GF-D8 (cell line): Measurements from ENCODE around the gene P2RX6.
"Not testable (repeated sequence)": the region's sequence is repeated elsewhere in the genome, so short reads cannot be mapped to it uniquely, and the experiment has no call there.

Source experiments
- DNase-seq: peaks from one replicate; lab custom pipeline; 2025; lab: John Stamatoyannopoulos, UW

The P2RX6 gene

DNA sequence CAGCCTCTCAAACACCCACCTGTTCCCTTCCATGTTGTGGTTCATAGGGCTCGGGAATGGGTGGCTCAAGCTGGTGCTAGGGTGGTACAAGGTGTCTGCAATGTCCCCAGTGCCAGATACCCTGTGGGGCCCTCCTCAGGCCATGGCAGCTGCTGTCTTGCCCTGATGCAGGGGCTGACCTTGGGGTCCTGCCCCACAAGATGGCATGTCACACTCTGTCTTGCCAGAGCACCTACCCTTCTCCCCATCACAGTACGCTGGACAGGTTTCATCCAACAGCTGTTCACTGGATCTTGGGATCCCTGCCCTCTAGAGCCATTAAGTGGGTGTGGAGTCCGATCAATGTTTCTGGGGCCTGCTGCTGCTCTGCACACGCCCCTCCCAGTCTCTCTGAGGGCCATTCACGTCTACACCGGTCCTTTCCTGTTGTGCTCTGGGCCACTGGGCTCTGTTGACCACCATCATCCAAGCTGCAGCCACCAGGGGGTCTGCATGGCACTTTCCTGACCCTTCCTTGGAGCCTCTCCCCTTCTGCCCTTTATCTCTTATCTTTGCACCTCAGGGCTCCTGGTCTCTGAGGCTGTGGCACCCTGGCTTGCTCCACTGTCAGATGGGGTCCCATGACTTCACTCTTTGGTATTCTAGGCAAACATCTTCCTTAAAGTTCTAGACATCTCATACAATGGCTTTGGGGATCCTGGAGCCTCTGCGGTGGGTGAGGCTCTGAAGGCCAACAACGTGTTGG is 37.9 kb downstream of the P2RX6 start:
- DNase-seq, result no peak

DNA sequence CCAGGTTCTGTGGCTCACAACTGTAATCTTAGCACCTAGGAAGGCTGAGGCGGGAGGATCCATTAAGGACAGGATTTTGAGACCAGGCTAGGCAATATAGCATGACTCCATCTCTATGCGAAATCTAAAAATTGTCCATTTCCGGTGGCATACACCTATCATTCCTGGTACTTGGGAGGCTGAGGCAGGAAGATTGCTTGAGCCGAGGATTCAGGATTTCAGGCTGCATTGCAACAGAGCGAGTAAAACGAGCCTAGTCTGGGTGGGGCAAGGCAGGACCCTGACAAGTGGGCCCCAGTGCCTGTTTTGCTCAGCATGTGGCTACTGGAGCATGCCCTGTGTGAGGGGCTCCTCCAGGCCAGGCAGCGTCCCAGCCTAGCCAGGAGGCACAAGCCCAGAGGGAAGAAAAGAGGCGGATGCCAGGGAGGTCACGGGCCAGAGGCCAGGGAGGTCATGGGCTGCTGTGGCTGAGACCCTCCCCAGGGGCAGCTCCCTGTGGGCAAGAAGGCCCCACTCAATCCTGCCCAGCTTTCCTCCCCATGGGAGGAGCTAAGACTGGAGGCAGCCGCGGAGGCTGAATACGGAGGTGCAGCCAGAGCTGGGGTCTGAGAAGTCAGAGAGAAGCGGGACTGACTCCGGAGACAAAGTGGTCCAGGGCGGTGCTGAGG is 39.2 kb downstream of the P2RX6 start:
- DNase-seq, result no peak

DNA sequence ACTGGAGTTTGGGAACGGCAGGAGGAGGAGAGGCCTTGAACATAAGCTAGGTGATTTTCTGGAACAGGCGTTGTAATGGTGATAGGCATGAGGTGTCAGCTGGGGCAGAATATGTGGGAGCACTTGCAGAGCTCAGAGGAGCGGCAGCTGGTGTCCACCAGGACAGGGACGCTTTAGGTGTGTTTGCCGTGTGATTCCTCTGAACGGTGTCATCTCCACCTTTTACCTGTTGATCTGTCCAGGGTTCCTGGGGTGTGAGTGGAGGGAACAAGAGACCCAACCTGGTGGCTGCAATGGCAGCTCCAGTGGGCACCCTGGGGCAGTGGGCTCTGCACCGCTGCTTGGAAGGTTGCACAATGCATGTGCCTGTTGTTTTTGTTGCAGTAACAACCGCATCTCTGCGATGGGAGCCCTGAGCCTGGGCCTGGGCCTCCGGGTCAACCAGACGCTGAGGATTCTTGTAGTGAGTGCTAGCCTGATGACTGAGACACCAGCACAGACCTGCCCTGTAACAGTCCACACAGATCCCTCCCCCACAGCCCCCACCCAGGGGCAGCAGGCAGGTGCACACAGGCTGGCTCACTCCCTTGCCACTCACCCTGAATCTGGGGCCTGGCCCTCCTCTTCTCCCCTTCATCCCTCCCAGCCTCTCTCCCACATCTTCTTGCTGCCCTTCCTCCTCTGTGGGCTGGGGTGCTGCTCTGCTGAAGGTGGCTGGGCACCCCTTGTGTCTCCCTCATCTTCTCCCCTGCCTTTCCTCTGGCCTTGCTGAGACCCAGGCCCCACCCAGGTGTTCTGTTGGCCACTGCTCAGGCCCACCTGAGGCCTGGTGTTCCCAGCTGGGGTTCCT is 40.0 kb downstream of the P2RX6 start:
- DNase-seq, result no peak

DNA sequence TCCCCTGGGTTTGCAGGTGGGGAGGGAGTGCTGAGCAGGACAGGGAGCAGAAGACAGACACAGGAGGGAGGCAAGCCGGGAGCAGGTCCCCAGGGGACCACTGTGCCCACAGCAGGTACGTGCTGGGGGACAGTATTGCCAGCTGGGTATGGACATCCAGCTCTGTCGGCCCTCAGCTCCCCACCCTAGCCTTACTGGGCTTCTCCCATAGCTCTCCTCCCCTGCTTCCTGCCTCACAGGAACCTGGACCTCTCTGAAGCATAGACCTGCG is 40.5 kb downstream of the P2RX6 start:
- DNase-seq, result no peak

DNA sequence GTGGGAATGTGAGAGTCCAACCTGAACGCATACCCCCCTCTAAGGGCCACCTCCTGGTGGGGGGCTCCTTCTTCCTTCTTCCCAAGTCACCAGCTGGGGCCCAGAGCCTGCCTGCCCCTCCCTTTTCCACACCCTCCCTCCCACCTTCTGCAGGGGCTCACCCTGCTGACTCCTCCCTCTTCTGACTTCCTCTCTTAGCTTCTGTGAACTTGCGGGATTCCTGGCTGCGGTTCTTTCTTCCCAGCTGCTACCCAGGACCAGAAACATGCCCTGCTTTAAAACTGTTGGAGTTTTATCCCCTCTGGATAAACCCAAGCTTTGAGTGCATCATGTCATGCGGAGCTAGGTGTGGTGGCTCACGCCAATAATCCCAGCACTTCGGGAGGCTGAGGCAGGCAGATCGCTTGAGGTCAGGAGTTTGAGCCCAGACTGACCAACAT is 40.9 kb downstream of the P2RX6 start:
- no peak for DNase-seq

DNA sequence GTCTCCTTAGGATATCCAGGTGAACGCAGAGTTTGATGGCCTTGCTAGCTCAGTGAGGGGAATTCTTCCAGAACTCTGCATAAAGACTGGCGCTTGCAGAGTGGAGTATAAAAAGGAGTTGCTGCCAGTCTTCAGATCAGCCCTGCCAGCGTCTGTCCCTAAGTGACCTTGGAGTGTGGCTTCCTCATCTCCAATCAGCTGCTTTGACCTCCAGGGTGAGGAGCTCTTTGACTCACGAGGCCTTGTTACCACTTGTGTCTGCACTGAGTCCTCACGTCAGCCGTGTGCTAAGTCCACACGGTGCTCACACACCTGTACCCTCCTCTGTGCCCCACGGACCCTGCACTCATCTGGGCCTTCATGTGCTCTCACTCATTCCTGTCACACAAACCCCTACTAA is 45.4 kb downstream of the P2RX6 start:
- not testable (repeated sequence) for DNase-seq

DNA sequence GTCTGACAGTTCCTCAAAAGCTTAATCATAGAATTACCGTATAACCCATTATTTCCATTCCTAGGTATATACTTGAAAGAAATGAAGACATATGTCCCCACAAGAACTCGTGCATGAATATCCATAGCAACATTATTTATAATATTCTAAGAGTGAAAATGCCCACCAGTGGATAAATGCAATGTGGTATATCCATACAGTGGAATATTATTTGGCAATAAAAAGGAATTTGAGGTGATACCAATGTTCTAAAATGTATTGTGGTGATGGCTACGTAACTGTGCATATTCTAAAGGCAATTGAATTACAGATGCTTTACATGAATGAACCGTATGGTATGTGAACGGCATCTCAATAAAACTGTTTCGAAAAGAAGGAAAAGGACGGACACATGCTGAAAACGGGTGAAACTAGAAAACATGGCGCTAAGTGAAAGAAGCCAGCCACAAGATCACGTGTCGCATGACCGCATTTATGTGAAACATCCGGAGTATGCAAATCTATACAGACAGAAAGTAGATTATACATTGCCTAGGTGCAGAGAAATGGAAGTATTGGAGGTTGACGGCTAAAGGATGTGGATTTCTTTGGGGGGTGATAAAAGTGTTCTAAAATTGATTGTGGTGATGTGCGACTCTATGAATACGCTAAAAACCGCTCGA is 46.8 kb downstream of the P2RX6 start:
- not testable (repeated sequence) for DNase-seq

DNA sequence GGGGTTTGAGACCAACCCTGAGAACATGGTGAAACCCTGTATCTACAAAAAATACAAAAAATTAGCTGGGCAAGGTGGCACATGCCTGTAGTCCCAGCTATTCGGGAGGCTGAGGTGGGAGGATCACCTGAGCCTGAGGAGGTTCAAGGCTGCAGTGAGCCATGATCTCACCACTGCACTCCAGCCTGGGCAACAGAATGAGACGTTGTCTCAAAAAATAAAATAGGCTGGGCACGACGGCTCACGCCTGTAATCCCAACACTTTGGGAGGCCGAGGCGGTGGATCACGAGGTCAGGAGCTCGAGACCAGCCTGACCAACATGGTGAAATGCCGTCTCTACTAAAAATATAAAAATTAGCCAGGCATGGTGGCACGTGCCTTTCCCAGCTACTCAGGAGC is 49.5 kb downstream of the P2RX6 start:
- not testable (repeated sequence) for DNase-seq

DNA sequence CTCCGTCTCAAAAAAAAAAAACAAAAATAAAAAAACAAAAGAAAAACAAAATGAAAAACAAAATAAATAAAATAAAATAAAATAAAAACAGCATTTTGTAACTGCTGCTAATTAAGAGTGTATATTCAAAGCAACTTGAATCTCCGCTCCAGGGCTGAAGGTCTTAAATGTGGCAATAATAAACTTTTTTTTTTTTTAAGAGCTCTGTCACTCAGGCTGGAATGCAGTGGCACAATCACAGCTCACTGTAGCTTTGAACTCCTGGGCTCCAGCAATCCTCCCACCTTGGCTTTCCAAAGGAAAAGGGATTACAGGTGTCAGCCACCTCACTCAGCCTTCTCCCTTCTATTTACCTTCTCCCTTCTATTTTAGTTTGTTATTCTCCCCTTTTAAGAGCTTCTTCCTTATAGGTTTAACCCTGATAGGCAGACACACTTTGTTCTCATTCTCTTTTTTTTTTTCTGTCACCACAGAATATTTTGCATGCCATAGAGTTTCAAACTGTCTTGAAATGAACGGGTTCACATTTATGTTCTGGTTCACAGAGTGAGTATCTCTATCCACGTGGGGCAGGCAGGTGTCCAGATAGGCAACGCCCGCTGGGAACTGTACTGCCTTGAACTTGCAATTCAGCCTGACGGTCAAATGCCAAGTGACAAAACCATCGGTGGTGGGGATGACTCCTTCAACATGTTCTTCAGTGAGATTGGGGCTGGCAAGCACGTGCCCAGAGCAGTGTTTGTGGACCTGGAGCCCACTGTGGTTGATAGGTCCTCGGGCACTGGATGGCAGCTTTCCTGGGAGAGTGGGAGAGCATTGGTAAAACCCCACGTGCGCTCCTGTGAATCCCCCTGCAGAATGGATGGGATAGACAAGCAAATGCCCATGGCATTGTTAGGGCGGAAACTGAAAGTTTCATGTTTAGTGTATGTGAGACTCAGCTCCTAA is 50.2 kb downstream of the P2RX6 start:
- no peak for DNase-seq

DNA sequence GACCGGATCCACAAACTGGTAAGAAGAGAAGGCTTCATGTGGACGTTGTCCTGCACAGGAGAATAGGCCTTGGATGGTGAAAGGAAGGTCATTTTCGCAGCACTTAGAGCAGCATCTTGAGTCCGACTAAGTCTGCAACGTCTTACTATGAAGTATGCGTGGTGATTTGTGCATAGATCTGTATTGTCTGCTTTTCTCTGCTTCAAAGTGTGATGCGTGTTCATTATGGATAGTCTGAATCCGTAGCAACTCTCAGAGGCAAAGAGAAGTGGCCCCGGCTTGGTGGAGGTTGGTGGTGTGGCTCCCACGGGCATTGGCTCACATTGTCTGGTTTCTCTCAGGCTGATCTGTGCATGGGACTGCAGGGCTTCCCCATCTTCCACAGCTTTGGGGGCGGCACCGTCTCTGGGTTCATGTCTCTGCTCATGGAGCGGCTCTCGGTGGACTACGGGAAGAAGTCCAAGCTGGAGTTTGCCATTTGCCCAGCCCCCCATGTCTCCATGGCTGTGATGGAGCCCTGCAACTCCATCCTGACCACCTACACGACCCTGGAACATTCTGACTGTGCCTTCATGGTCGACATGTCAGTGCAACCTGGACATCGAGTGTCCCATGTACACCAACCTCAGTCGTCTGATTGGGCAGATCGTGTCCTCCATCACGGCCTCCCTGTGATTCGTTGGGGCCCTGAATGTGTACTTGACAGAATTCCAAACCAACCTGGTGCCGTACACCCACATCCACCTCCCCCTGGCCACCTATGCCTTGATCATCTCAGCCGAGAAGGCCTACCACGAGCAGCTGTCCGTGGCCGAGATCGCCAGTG is 52.3 kb downstream of the P2RX6 start:
- no peak for DNase-seq

DNA sequence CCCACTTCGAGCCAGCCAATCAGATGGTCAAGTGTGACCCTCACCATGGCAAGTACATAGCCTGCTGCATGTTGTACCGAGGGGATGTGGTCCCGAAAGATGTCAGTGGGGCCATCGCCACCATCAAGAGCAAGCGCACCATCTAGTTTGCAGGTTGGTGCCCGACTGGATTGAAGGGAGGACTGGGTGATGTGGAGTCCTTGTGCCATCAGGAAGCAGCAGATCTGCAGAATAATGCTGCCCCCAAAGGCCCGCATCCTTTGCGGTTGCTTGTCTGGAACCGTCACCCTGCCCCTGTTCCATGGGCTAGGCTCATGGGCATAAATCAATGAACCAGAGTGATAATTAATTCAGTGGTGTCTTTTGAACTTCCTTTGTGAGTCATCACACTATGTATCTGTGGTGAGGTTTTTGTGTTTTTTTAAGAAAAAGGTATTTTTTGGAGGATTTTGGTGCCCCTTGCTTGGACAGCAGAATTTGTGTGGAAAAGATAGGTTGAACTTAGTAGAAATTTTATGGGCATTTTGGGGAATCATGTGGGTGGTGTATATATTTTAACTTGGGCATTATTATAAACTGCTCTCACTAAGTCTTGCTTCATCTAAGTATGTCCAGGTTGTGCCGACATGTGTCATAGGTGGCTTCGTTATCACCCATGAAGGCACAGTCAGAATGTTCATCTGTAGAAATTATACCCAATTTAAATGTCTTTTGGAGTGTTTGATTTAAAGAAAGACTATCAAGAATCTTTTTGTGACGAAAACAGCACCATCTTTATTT is 53.1 kb downstream of the P2RX6 start:
- no peak for DNase-seq

DNA sequence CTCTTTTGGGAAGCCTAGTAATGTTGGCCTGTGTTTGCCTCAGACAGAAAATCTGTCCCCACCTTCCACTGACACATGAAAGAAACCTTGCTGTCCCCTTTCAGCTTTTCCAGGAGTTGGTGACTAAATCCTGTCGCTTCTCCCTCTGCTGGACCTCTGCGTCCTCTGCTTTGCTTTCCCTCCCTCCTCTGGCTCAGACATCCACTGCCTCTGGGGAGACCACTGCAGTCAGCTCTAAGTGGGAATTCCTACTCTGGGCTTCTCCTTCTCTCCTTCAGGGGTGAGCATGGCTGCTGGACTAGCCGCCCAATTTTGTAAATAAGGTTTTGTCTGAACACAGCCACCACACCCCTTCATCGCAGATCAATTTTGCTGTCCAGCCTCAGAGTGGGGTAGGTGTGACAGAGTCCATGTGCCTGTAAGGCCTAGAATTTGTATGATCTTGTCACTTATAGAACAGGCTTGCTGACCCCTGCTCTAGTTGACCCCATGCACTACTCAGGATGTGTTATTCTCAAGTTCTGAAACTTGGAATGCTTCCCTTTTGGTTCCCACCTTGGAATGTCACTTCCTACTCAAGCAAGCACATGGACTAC is 53.8 kb downstream of the P2RX6 start:
- DNase-seq, result no peak

DNA sequence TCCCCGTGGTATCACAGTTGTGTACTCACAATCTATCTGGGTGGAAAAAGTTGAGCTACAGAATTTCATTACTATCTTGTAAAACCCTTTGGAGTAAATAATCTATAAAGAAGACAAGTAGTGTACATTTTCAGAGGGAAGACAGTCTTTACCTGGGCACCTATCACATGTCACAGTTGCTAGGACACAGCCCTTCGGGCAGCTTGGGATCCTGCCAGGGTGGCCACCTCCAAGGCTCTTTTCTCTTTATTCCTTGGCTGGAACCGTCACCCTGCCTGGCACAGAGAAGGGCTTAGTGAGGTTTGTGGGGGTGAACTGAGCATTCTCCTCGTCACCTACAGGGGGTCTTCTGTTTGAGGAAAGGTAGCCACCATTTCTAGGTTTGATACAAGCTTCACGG is 54.4 kb downstream of the P2RX6 start:
- DNase-seq, result no peak

DNA sequence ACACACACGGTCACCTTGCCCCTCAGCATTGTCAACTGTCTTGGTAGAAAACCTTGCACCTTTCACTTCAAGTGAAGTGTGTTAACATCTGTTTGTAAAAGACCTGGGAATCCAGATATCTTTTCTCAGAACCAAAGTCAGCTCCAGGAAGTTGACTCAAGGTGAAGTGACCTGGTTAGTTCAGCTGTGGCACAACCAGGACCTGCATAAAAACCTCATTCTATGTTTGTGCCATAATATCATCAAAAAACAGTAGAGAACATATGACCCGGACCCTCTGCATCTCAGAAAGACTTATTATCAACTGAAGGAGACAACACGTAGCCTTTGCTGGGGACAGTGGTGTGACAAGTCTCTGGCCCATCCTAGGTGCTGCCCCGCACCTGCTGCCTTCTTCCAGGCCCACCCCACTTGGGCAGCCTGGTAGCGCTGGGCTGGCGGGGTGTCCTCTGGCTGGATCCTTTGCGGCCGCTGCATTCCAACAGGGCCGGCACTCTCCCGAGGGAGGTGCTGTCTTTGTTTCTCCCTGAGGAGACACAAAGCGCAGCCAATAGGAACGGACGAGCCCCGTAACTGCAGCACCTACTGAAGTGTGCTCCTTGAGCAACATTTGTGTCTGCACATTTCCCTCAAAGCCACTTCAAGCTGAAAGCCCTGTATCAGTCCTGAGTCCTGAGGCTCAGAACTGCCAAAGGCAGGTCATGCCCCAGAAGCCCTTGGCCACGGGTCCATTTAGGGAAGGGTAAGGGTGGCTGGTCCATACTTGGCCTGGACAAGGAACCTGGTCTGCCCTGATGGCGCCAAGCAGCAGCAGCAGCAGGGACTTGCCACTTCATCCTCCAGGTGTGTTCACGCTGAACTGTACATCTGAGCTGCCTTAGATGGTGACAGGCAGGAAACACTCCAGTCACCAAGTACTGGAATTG is 56.0 kb downstream of the P2RX6 start:
- no peak for DNase-seq

DNA sequence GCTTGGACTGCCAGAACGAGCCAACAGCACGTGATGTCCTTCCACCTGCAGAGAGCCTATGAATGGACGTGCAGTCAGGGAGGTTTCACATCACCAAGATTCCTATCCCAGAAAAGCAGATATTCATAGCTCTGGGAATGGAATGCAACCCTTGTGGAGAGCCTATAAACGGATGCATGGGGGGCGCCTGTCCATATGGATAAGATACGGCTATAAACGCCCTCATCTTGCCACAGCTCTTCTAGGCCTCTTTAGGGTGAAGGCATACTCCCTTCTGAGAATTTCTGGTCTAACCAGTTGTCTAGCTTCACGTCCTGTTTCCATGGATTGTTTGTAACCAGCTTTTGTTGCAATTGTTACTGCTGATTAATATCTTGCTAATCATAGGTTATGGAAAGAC is 56.8 kb downstream of the P2RX6 start:
- not testable (repeated sequence) for DNase-seq

DNA sequence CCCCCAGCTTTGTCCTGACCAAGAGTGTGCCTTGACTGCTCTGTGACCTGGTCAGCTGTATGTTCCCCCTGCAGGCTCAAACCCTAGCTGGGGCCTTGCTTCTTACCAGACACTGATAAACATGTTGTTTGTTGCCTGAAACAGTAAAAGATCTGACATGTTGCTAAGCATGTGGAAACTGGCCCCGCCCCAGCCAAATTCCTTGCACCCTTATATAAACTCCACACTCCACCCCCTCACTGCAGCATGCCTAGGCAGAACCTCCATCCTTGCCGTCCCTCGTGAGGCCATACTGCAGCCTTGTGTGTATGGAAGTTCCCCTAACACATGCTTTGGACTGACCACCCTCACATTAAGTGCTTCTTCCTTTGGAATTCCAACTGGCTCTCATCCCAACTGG is 58.1 kb downstream of the P2RX6 start:
- DNase-seq, result no peak

DNA sequence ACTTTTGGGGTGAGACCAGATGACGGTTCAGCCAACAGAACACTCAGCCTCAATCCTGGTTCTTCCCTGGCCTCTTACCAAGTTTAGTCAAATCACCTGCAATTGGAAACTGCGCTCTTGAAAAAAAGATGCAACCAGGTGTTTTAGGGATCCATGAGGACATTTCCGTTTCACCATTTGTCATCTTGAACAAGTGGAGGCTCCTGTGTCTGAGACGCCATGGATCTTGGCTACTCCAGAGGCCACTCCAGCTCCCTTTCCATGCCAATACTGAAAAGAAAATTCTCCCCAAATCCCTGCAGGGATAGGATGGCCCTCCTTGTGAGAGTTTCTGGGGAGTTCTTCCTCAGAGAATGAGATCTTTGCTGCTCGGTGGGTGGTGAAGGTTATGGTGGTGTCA is 58.5 kb downstream of the P2RX6 start:
- DNase-seq, result no peak

DNA sequence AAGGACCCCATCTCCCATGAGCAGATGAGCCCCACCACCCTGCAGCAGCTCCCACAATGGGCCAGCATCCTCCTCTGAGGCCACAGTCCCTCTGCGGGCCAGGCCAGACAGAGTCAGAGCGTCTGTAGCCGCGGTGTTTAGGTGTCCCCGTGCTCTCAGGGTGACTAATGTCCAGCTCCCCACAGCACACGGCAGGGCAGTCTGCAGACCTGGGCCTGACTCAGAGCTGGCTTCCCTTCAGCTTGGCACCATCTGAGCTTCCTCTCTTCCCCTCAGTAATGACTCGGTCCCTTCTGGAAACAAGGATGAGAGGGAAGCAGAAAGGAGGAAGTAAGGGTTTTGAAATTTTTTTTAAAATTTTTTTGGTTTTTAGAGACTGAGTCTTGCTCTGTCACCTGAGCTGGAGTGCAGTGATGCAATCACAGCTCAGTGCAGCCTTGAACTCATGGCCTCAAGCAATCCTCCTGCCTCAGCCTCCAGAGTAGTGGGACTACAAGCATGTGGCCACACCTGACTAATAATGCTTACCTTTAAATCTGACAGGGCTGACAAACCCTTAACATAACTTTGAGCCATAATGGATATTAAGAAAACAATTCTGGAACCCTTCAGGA is 59.2 kb downstream of the P2RX6 start:
- DNase-seq, result no peak
